HG03108 (cell line): Measurements from ENCODE around the gene C9orf153.

ENCODE experiments used
- ATAC-seq: cut with Tn5 transposase; IDR thresholded peaks from one replicate; pipeline ENCODE4 v1.9.1; 2021; ENCODE audit warnings: moderate library complexity; ENCODE audit not compliant: unreplicated experiment

Gene C9orf153

DNA sequence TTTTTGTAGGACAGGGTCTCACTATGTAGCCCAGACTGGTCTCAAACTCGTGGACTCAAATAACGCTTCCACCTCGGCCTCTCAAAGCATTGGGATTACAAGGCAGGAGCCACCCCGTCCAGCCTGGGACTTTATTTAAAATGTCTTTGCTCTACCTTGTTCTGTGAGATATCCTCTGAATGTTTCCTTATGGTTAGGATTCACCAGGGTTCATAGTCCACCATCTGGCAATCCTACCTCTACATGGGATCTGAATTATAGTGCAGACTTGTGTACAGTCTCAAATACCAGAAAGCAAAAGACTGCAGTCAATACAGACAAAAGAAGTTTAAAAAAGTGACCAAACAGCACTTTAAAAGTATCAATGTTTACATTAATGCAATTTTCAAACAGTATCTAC lies 12.8 kb upstream of the C9orf153 start:
- no peak for ATAC-seq

- ATAC-seq = no peak
Measured at GRCh38 chr9:86263876-86264275, 4.4 kb upstream of the C9orf153 start.

- ATAC-seq = no peak
Measured at GRCh38 chr9:86262492-86262891, 3.0 kb upstream of the C9orf153 start.

DNA sequence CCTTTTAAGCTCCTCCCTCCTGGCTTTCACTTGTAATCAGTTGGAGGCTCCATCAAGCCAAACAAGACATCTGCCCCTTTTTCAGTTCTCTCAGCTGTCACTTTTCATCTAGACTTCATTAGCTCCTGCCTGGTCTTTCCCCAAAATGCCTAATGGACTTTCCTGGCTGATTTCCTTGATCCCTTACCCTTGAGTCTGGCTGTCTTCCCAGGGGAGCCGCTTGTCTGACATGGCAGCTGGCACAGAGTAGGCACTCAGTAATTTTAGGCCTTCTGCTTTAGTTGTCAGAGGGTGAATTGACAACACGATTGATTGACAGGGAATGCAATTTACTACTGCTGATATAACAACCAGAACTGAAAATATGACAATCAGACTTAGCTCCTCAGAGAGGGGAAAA lies 2.1 kb downstream of the C9orf153 start:
- no peak for ATAC-seq

DNA sequence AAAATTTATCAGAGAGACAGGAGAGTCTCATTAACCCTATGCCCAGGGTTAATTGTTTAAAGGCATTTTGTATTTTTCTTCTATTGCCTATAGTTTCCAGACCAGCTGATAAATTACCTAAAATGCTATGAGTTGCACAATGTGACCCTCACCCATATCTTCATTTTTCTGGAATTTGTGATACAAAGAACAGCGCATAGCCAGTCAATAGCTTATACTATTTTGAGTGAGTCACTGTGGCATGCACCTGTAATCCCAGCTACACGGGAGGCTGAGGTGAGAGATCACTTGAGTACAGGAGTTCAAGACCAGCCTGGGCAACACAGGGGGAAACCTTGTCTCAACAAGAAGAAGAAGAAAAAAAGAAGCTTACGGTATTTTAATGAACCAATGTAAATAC lies 2.8 kb downstream of the C9orf153 start:
- ATAC-seq = no peak

- ATAC-seq = no peak
Measured at GRCh38 chr9:86253577-86253976, 5.9 kb downstream of the C9orf153 start.

GRCh38 chr9:86252870-86253269 lies 6.6 kb downstream of the C9orf153 start:
- no peak for ATAC-seq

DNA sequence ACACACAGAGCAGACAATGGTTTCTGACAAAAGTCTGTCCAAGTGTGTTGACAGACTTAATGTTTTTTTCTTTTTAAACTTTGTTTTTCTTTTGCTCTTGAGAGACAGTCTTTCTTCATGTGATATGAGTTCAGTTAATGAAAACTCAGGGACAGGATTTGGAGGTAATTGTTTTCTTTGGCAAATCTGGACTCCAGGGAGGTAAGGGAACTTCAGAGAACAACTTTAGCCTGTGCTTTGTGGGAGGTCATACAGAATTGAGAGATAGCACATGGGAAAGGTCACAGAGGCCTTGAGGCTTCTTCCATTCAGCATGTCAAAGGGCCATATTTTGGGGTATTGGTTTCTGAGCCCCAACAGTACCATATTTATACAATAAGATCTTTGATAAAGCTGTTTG lies 9.3 kb downstream of the C9orf153 start:
- no peak for ATAC-seq

- no peak for ATAC-seq
Measured at GRCh38 chr9:86248746-86249145, 10.7 kb downstream of the C9orf153 start.

GRCh38 chr9:86246752-86247161 lies 12.7 kb downstream of the C9orf153 start:
- peak; percentile 93 for ATAC-seq

- no peak for ATAC-seq
Measured at GRCh38 chr9:86242071-86242470, 17.4 kb downstream of the C9orf153 start.

DNA sequence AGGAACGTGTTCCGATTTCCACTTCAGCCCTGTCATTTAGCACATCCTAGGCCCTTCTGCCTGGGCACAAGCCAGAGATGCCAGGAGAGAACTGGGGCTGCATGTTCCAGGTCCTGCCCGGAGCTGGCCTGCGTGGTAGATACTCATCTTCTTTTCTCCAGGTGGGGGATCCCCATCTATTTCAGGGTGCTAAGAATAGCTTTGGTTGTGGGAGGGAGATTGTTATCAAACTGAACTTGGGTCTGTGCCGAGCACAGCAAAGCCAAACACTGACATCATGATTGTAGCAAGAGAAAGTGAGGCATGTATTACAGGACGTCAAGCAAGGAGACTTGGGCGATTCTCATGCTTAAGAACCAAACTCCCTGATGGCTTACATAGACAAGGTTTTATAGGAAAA lies 18.2 kb downstream of the C9orf153 start:
- ATAC-seq = no peak

DNA sequence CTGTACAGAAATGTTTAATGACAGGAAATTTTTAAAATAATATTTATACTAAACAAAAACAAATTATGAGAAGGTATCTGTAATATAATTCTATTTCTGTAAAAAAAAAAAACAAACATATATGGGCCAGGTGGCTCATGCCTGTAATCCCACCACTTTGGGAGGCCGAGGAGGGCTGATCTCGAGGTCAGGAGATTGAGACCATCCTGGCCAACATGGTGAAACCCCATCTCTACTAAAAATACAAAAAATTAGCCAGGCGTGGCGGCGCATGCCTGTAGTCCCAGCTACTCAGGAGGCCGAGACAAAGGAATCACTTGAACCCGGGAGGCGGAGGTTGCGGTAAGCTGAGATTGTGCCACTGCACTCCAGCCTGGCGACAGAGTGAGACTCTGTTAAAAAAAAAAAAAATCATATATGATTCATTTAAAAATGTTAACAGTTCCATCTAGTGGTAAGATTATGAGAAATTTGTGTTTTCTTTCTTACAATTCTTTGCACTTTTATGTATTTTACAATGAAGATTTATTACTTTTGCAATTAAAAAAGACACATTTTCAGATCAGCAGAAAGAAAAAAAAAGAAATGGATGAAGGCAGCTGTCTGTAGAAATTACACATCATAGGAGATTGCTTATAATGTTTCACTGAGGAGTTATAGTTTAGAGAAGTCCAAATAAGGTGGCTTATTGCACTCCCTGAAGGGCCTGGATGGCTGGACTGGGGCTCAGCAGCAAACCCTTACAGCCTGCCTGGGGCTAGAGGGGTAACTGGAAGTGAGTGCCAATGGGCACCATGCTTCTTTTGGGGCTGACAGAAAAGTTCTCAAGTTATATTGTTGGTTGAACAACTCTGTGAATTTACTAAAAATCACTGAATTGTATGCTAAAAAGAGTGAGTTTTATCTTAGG lies 20.3 kb downstream of the C9orf153 start:
- no peak for ATAC-seq

DNA sequence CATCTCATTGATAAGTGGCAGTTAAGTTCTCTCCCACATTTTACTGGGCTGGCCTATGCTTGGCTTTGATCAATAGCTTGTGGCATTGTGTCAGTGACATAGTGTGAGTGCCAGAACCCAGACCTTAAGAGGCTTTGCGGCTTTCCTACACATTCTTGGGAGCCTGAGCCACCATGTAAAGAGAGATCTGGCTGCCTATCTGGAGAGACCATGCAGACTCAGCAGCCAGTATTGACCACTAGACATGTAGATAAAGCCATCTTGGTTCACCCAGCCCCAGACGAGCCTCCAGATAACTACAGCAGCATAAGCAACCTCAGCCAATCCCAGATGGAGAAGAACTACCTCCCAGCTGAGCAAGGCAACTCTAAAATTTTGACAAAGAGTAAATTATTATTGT lies 28.6 kb downstream of the C9orf153 start:
- ATAC-seq = no peak

DNA sequence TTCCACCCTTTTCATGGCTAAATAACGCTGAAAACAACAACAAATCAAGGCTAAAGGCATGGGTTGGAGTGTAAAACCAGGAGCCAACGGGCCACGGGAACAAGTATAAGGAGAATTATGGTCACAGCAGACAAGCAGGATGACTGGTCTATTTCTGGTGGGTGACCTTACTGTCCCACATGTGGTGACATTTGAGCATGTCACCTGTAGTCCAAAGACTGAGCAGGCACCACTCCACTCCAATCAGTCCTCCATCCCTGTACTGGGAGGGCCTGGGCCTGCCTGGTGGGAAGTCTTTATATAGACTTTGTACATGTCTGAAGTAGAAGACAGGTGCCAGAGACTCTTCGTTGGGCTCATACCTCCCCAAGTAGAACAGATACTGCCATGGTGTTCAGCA lies 36.8 kb downstream of the C9orf153 start:
- no peak for ATAC-seq

DNA sequence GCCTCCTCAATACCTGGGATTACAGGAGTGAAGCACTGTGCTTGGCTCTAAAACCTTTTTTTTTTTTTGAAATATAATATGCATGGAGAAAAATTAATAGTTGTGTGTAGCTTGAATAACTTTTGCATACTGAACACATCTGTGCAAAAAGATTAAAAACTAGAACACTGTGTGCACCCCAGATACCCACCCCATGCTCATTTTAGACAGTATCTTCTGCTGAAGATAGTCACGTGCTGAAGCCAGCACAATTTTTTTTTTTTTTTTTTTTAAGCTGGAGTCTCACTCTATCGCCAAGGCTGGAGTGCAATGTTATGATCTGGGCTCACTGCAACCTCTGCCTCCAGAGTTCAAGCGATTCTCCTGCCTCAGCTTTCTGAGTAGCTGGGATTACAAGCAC lies 39.9 kb downstream of the C9orf153 start:
- no peak for ATAC-seq

GRCh38 chr9:86217076-86217755 lies 42.2 kb downstream of the C9orf153 start:
- ATAC-seq = no peak

- ATAC-seq = no peak
Measured at GRCh38 chr9:86207193-86207592, 52.3 kb downstream of the C9orf153 start.

- peak; percentile 56 for ATAC-seq
Measured at GRCh38 chr9:86202338-86202882, 57.0 kb downstream of the C9orf153 start.

- ATAC-seq = no peak
Measured at GRCh38 chr9:86201474-86202337, 57.8 kb downstream of the C9orf153 start.

- ATAC-seq = no peak
Measured at GRCh38 chr9:86200599-86201162, 58.8 kb downstream of the C9orf153 start.
